ENCODE measurements around the gene CBR1.
"Not testable (repeated sequence)": the region's sequence is repeated elsewhere in the genome, so short reads cannot be mapped to it uniquely, and the experiment has no call there.

CBR1 gene

GRCh38 chr21:36070999-36071398 is 1.2 kb downstream of the CBR1 start:
- no peak for DNase-seq (ENCODE audit: low spot score)
- TF ChIP-seq CTCF (IDR thresholded peaks at IDR 0.05; ENCODE audit: extremely low read depth, insufficient read depth, missing control alignments) = no peak
- in situ Hi-C loops (cut with MboI; ENCODE audit: low pct_unique_long_range_greater_than_20kb, low sequenced_read_pairs, unreplicated experiment) = no loop called here

GRCh38 chr21:36072453-36073162 is 2.8 kb downstream of the CBR1 start:
- TF ChIP-seq CTCF (IDR thresholded peaks at IDR 0.05; ENCODE audit: extremely low read depth, insufficient read depth, missing control alignments) = no peak
- no peak for DNase-seq (ENCODE audit: low spot score)
- in situ Hi-C loops (cut with MboI; ENCODE audit: low pct_unique_long_range_greater_than_20kb, low sequenced_read_pairs, unreplicated experiment) = no loop called here

- in situ Hi-C loops (cut with MboI; ENCODE audit: low pct_unique_long_range_greater_than_20kb, low sequenced_read_pairs, unreplicated experiment) = no loop called here
Observed at GRCh38 chr21:36073181-36073580, 3.4 kb downstream of the CBR1 start.

GRCh38 chr21:36073911-36074310 is 4.1 kb downstream of the CBR1 start:
- in situ Hi-C loops (cut with MboI; ENCODE audit: low pct_unique_long_range_greater_than_20kb, low sequenced_read_pairs, unreplicated experiment) = not testable (repeated sequence)

More at GRCh38 chr21:36073181-36073580, 3.4 kb downstream of the CBR1 start:
- no peak for TF ChIP-seq CTCF (IDR thresholded peaks at IDR 0.05; ENCODE audit: extremely low read depth, insufficient read depth, missing control alignments)
- DNase-seq (ENCODE audit: low spot score) = no peak

GRCh38 chr21:36075171-36075570 is 5.3 kb downstream of the CBR1 start:
- in situ Hi-C loops (cut with MboI; ENCODE audit: low pct_unique_long_range_greater_than_20kb, low sequenced_read_pairs, unreplicated experiment) = no loop called here
- no peak for DNase-seq (ENCODE audit: low spot score)
- TF ChIP-seq CTCF (IDR thresholded peaks at IDR 0.05; ENCODE audit: extremely low read depth, insufficient read depth, missing control alignments) = no peak

More at GRCh38 chr21:36073911-36074310, 4.1 kb downstream of the CBR1 start:
- not testable (repeated sequence) for DNase-seq (ENCODE audit: low spot score)

- no peak for DNase-seq (ENCODE audit: low spot score)
- no peak for TF ChIP-seq CTCF (IDR thresholded peaks at IDR 0.05; ENCODE audit: extremely low read depth, insufficient read depth, missing control alignments)
- in situ Hi-C loops (cut with MboI; ENCODE audit: low pct_unique_long_range_greater_than_20kb, low sequenced_read_pairs, unreplicated experiment) = no loop called here
Observed at GRCh38 chr21:36075953-36076352, 6.1 kb downstream of the CBR1 start.

- in situ Hi-C loops (cut with MboI; ENCODE audit: low pct_unique_long_range_greater_than_20kb, low sequenced_read_pairs, unreplicated experiment) = no loop called here
Observed at GRCh38 chr21:36076878-36077655, 7.2 kb downstream of the CBR1 start.

More at GRCh38 chr21:36076878-36077655, 7.2 kb downstream of the CBR1 start:
- no peak for DNase-seq (ENCODE audit: low spot score)
- TF ChIP-seq CTCF (IDR thresholded peaks at IDR 0.05; ENCODE audit: extremely low read depth, insufficient read depth, missing control alignments) = no peak

All from GM13977 (cell line).